HL-60 (cell line): ENCODE measurements around the gene FLNC.

Source experiments
- CTCF ChIP-seq: IDR thresholded peaks from one replicate; pipeline ENCODE4 v1.5.1; 2011; ENCODE audit warnings: low read length, control low read depth, inconsistent platforms; ENCODE audit not compliant: insufficient read depth
- GABPA ChIP-seq: IDR thresholded peaks from 2 replicates; pipeline ENCODE4 v1.6.1; 2012; ENCODE audit warnings: low read depth
- POLR2AphosphoS5 ChIP-seq: IDR thresholded peaks from 2 replicates; pipeline ENCODE4 v1.6.1; 2012; ENCODE audit warnings: low read depth

GRCh38 chr7:128861957-128862570, 31.9 kb downstream of the FLNC start:
- TF ChIP-seq CTCF: no peak
- TF ChIP-seq GABPA: no peak
- no peak for TF ChIP-seq POLR2AphosphoS5
